ENCODE data around the gene OSTF1. TPM values are rescaled to one million over a fixed set of nuclear protein-coding genes. Genes with fewer than 3 reads are reported as not detected.

OSTF1 gene
- total and polyA plus RNA-seq, 12 donors, result 15.8 to 37.7 (median 20.7) TPM

- no peaks in the 10 kb centered on the region for H3K27me3 ChIP-seq
- H3K27ac ChIP-seq, result peak overlapping the region in 1 of 10 donors; percentile 13
- ATAC-seq (peak in 1 of 8 donors; percentile 13), DNase-seq (no peak)
- H3K4me1 ChIP-seq, result peaks cover 0 to 54% (median 13%) of the 10 kb centered on the region in 9 donors
- no peak for TF ChIP-seq CTCF (IDR thresholded peaks at IDR 0.05)
- 83 to 87% methylated on average over 5 of the region's 5 CpGs for WGBS, 2 donors
- no peaks in the 10 kb centered on the region for H3K9me3 ChIP-seq
- intact Hi-C loops (cut with DNase I), result loop anchor here in 2 of 10 donors (5.0 kb wide), 2 partner anchors 50 to 65 kb away; partner anchors contain the start of genes NMRK1 (in 1 of the 2) and OSTF1 (in 1 of the 2)
- no peak overlapping the region for H3K4me3 ChIP-seq
- H3K36me3 ChIP-seq, result peaks cover 0 to 62% (median 10%) of the 10 kb centered on the region in 9 donors
These were observed 64.1 kb downstream of the OSTF1 start for GRCh38 chr9:75152416-75152815.

- intact Hi-C loops (cut with DNase I), result no loop called here
- peaks cover 0 to 13% (median 0%) of the 10 kb centered on the region in 9 donors for H3K4me1 ChIP-seq
- no peak overlapping the region for H3K4me3 ChIP-seq
- H3K36me3 ChIP-seq, result peaks cover 0 to 51% (median 8%) of the 10 kb centered on the region in 9 donors
- H3K27me3 ChIP-seq, result no peaks in the 10 kb centered on the region
- H3K27ac ChIP-seq, result no peak overlapping the region
- no peaks in the 10 kb centered on the region for H3K9me3 ChIP-seq
- no peak for DNase-seq
- 96% methylated on average over 1 of the region's 1 CpG for WGBS, 2 donors
- no peak for TF ChIP-seq CTCF (IDR thresholded peaks at IDR 0.05)
- no peak for ATAC-seq
These were observed 68.5 kb downstream of the OSTF1 start for GRCh38 chr9:75156858-75157257.

- Histone ChIP-seq H3K27me3 (no peaks in the 10 kb centered on the region), H3K4me3 (no peak overlapping the region), H3K4me1 (no peaks in the 10 kb centered on the region), H3K27ac (no peak overlapping the region), H3K36me3 (peaks cover 0 to 59% (median 16%) of the 10 kb centered on the region in 9 donors), H3K9me3 (peaks cover 0 to 41% (median 4%) of the 10 kb centered on the region in 11 donors)
- intact Hi-C loops (cut with DNase I), result no loop called here
- TF ChIP-seq CTCF (IDR thresholded peaks at IDR 0.05), result no peak
- WGBS, 2 donors, result 88 to 93% methylated on average over 2 of the region's 2 CpGs
- ATAC-seq (no peak), DNase-seq (no peak)
These were observed 73.0 kb downstream of the OSTF1 start for GRCh38 chr9:75161116-75161857.

- Histone ChIP-seq H3K36me3 (peaks cover 0 to 68% (median 13%) of the 10 kb centered on the region in 9 donors), H3K4me3 (no peak overlapping the region), H3K4me1 (no peaks in the 10 kb centered on the region), H3K27ac (no peak overlapping the region), H3K9me3 (peaks cover 0 to 52% (median 10%) of the 10 kb centered on the region in 11 donors), H3K27me3 (no peaks in the 10 kb centered on the region)
- DNase-seq (no peak), ATAC-seq (no peak)
- no peak for TF ChIP-seq CTCF (IDR thresholded peaks at IDR 0.05)
- WGBS, 2 donors, result 95 to 97% methylated on average over 5 of the region's 5 CpGs
- intact Hi-C loops (cut with DNase I), result no loop called here
These were observed 75.5 kb downstream of the OSTF1 start for GRCh38 chr9:75163764-75164163.

Data from heart right ventricle (tissue), 16 donors.